B cell (primary cell): ENCODE data around the gene SORL1. TPM values are rescaled to one million over a fixed set of nuclear protein-coding genes. Genes with fewer than 3 reads are reported as not detected.

ENCODE experiments used
- ATAC-seq: fragments of 200-7000 bp; cut with Tn5 transposase; one replicate; pipeline ENCODE4 v1.10.0; 2021; ENCODE audit warnings: low read depth, mild to moderate bottlenecking, moderate number of reproducible peaks, moderate library complexity
- CTCF ChIA-PET: fragments of 350-600 bp; sonication (Branson Sonifier 250); formaldehyde crosslinking; loops from one replicate; lab custom pipeline; 2021; ENCODE audit warnings: antibody characterized with exemption, inconsistent platforms; lab: Charles Lee
- POLR2A ChIA-PET: fragments of 350-600 bp; sonication (Branson Sonifier 250); formaldehyde crosslinking; loops from one replicate; lab custom pipeline; 2021; ENCODE audit warnings: antibody characterized with exemption; lab: Charles Lee
- DNase-seq: peaks from one replicate; pipeline ENCODE4 v3.0.0; 2013
- H2AFZ ChIP-seq: 2 replicates; pipeline ENCODE4 v1.6.1; 2012; ENCODE audit warnings: mild to moderate bottlenecking, low read depth, low read length; ENCODE audit not compliant: insufficient read depth, poor library complexity, severe bottlenecking
- H3K27ac ChIP-seq, 2 donors: 1 replicate in 1 of 2; 2 replicates in 1 of 2; pipeline ENCODE4 v1.5.1; 2012 to 2013; ENCODE audit warnings: low read length in 2 of 2, mild to moderate bottlenecking in 2 of 2, moderate library complexity in 1 of 2
- H3K27me3 ChIP-seq, 4 experiments: fragments of 200-600 bp in 1 of 4; sonication (generic) in 1 of 4; replicated peaks in 1 of 4; 1 replicate in 2 of 4; 2 replicates in 2 of 4; pipeline versions ENCODE4 v1.6.1 to v1.7.0; 2013 to 2016; ENCODE audit warnings: low read length in 3 of 4, mild to moderate bottlenecking in 2 of 4, mixed read lengths in 1 of 4, moderate library complexity in 1 of 4; ENCODE audit not compliant: insufficient read depth in 4 of 4, control insufficient read depth in 3 of 4; ENCODE audit errors: control extremely low read depth in 1 of 4
- H3K36me3 ChIP-seq, 2 experiments: replicated peaks in 1 of 2; 1 replicate in 1 of 2; 2 replicates in 1 of 2; pipeline versions ENCODE4 v1.6.1 to v1.7.1; 2013; ENCODE audit warnings: low read length in 1 of 2; ENCODE audit not compliant: insufficient read depth in 2 of 2, control insufficient read depth in 1 of 2; ENCODE audit errors: control extremely low read depth in 1 of 2, extremely low read depth in 1 of 2
- H3K4me1 ChIP-seq, 2 donors: fragments of 200-600 bp in 1 of 2; sonication (generic) in 1 of 2; 1 replicate in 1 of 2; 2 replicates in 1 of 2; pipeline versions ENCODE4 v1.5.1 to v1.6.1; 2013 to 2017; ENCODE audit warnings: low read length in 2 of 2; ENCODE audit not compliant: control insufficient read depth in 2 of 2, insufficient read depth in 2 of 2
- H3K4me2 ChIP-seq: replicated peaks from 2 replicates; pipeline ENCODE3; 2012; ENCODE audit warnings: mild to moderate bottlenecking, low read depth, low read length; ENCODE audit not compliant: poor library complexity, severe bottlenecking
- H3K4me3 ChIP-seq, 5 experiments: fragments of 200-600 bp in 1 of 5; sonication (generic) in 1 of 5; 1 replicate in 3 of 5; 2 replicates in 2 of 5; pipeline versions ENCODE4 v1.5.1 to v1.7.0; 2011 to 2016; ENCODE audit warnings: low read length in 4 of 5, mild to moderate bottlenecking in 4 of 5, low read depth in 2 of 5, control low read depth in 1 of 5, moderate library complexity in 1 of 5; ENCODE audit not compliant: insufficient read depth in 1 of 5; ENCODE audit errors: control extremely low read depth in 1 of 5, extremely low read depth in 1 of 5
- H3K79me2 ChIP-seq: fragments of 200-600 bp; sonication (generic); one replicate; pipeline ENCODE4 v1.6.0; 2016; ENCODE audit warnings: low read length; ENCODE audit not compliant: control insufficient read depth, insufficient read depth
- H3K9ac ChIP-seq: fragments of 200-600 bp; sonication (generic); 2 replicates; pipeline ENCODE4 v1.6.1; 2017; ENCODE audit warnings: mild to moderate bottlenecking, low read length, moderate library complexity
- H3K9me3 ChIP-seq, 3 donors: one replicate each; pipeline versions ENCODE4 v1.6.1 to v1.7.1; 2013; ENCODE audit warnings: low read length in 2 of 3; ENCODE audit not compliant: control insufficient read depth in 2 of 3, insufficient read depth in 1 of 3; ENCODE audit errors: control extremely low read depth in 1 of 3
- H4K20me1 ChIP-seq: 2 replicates; pipeline ENCODE4 v1.6.0; 2012; ENCODE audit warnings: mild to moderate bottlenecking, low read length; ENCODE audit not compliant: insufficient read depth, control insufficient read depth, poor library complexity, severe bottlenecking
- H3K27ac Mint-ChIP-seq: one replicate; pipeline ENCODE4 v1.8.0; 2021; ENCODE audit warnings: mixed read lengths
- H3K27me3 Mint-ChIP-seq: one replicate; pipeline ENCODE4 v1.8.0; 2021; ENCODE audit warnings: mixed read lengths
- H3K4me1 Mint-ChIP-seq: one replicate; pipeline ENCODE4 v1.8.0; 2021; ENCODE audit warnings: mixed read lengths
- H3K4me3 Mint-ChIP-seq: one replicate; pipeline ENCODE4 v1.8.0; 2021; ENCODE audit warnings: mixed read lengths
- H3K9me3 Mint-ChIP-seq: one replicate; pipeline ENCODE4 v1.8.0; 2022; ENCODE audit warnings: mixed read lengths; ENCODE audit not compliant: insufficient read depth
- EZH2 ChIP-seq: IDR thresholded peaks from 2 replicates; pipeline ENCODE4 v1.6.1; 2012; ENCODE audit warnings: borderline replicate concordance, low read depth, mild to moderate bottlenecking, moderate library complexity, low read length; ENCODE audit not compliant: insufficient read depth, poor library complexity, severe bottlenecking
- WGBS: methylation state at CpG from one replicate; pipeline ENCODE4 v1.1.5; 2013; ENCODE audit warnings: missing lambda C conversion rate; ENCODE audit not compliant: insufficient coverage; 5-methylcytosine and 5-hydroxymethylcytosine counted together
- intact Hi-C: fragments of 100-400 bp; cut with micrococcal nuclease; formaldehyde crosslinking; loops from one replicate; pipeline ENCODE4 v1.10.0; 2022
- polyA plus RNA-seq: library from polyadenylated mRNA; depleted of rRNA; stranded (reverse); fragments of >200 nt; gene quantifications from 2 replicates; pipeline ENCODE4 v1.2.3, GENCODE V29; 2012
- total RNA-seq, 2 donors: library from RNA; stranded (reverse); fragments of 120-200 nt in 1 of 2; gene quantifications; 1 replicate in 1 of 2; 2 replicates in 1 of 2; pipeline versions ENCODE4 v1.2.3 to v1.2.4, GENCODE V29; 2013 to 2022
- TF ChIP-seq, protein P1 (sequence below): fragments of 200-600 bp; IDR thresholded peaks from one replicate; pipeline ENCODE4 v1.8.0; 2022; ENCODE audit warnings: antibody characterized with exemption, mild to moderate bottlenecking

The SORL1 gene
- total and polyA plus RNA-seq, 2 donors (not counting 1 experiment from before 2014, with no cell fraction given): 13.0 to 396 TPM

DNA sequence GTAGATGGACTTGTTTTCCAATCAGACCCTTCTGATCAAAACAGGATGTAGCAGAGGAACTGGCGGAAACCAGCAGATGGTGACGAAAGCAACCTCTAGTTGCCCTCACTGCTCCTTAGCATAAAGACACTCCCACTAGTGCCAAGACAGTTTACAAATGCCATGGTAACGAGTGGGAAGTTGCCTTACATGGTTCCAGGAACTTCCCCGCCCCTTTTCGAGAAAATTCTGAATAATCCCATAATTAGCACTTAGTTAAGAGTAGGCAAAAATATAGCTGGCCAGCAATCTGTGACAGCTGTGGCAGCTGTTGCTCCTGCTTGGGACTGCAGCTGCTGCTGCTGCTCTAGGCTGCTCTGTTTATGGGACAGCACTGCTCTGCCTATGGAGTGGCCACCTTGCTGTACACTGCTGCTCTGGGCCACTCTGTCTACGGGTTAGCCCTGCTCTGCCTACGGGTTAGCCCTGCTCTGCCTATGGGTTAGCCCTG lies 33.4 kb upstream of the SORL1 start:
- peaks cover 0 to 5% (median 0%) of the 10 kb centered on the region in 3 donors for H3K9me3 ChIP-seq
- ATAC-seq (peak; percentile 55), DNase-seq (peak; percentile 77)
- no peak for TF ChIP-seq EZH2
- TF ChIP-seq, protein P1, sequence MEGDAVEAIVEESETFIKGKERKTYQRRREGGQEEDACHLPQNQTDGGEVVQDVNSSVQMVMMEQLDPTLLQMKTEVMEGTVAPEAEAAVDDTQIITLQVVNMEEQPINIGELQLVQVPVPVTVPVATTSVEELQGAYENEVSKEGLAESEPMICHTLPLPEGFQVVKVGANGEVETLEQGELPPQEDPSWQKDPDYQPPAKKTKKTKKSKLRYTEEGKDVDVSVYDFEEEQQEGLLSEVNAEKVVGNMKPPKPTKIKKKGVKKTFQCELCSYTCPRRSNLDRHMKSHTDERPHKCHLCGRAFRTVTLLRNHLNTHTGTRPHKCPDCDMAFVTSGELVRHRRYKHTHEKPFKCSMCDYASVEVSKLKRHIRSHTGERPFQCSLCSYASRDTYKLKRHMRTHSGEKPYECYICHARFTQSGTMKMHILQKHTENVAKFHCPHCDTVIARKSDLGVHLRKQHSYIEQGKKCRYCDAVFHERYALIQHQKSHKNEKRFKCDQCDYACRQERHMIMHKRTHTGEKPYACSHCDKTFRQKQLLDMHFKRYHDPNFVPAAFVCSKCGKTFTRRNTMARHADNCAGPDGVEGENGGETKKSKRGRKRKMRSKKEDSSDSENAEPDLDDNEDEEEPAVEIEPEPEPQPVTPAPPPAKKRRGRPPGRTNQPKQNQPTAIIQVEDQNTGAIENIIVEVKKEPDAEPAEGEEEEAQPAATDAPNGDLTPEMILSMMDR: no peak
- POLR2A ChIA-PET: no interaction called here
- 66% methylated on average over 4 of the region's 7 CpGs for WGBS
- H3K4me1 ChIP-seq: peaks cover 47% of the 10 kb centered on the region in 2 donors
- H3K36me3 ChIP-seq: no peaks in the 10 kb centered on the region
- Mint-ChIP-seq H3K4me3 (no peak overlapping the region), H3K27me3 (no peaks in the 10 kb centered on the region), H3K9me3 (no peaks in the 10 kb centered on the region), H3K4me1 (peaks cover 57% of the 10 kb centered on the region), H3K27ac (peak overlapping the region; percentile 57)
- intact Hi-C loops: no loop called here
- H3K27me3 ChIP-seq: no peaks in the 10 kb centered on the region
- no peak overlapping the region for H2AFZ ChIP-seq
- no peaks in the 10 kb centered on the region for H3K79me2 ChIP-seq
- no peak overlapping the region for H3K27ac ChIP-seq
- H3K9ac ChIP-seq: no peak overlapping the region
- peak overlapping the region; percentile 6 for H3K4me2 ChIP-seq
- no peak overlapping the region for H3K4me3 ChIP-seq
- CTCF ChIA-PET: interaction anchor here (0.8 to 1.6 kb wide), 3 partner anchors 32 to 99 kb away, joined by 3 to 4 read pairs (median 3); partner anchors contain the start of genes SORL1 and SORL1-AS1
- H4K20me1 ChIP-seq: no peaks in the 10 kb centered on the region

GRCh38 chr11:121419836-121420235 lies 32.3 kb upstream of the SORL1 start:
- Mint-ChIP-seq H3K27ac (no peak overlapping the region), H3K27me3 (no peaks in the 10 kb centered on the region)
- ATAC-seq: no peak

More at GRCh38 chr11:121419836-121420235, 32.3 kb upstream of the SORL1 start:
- Histone ChIP-seq H3K9ac (no peak overlapping the region), H4K20me1 (no peaks in the 10 kb centered on the region), H3K27me3 (no peaks in the 10 kb centered on the region), H3K4me1 (peaks cover 49 to 50% of the 10 kb centered on the region in 2 donors), H3K27ac (no peak overlapping the region), H3K4me2 (no peak overlapping the region), H3K79me2 (no peaks in the 10 kb centered on the region), H2AFZ (no peak overlapping the region), H3K4me3 (no peak overlapping the region), H3K36me3 (no peaks in the 10 kb centered on the region), H3K9me3 (peaks cover 0 to 5% (median 0%) of the 10 kb centered on the region in 3 donors)
- ChIA-PET CTCF (interaction anchor here (0.7 to 1.6 kb wide), 5 partner anchors 10 to 41 kb away, joined by 3 to 4 read pairs (median 3); partner anchors contain the start of genes SORL1 and SORL1-AS1), POLR2A (no interaction called here)
- DNase-seq: no peak
- intact Hi-C loops: loop anchor here (5.0 kb wide), 1 partner anchor 128 kb away; the partner anchor contains the start of gene SC5D
- TF ChIP-seq EZH2: no peak
- TF ChIP-seq, protein P1: no peak
- peaks cover 2% of the 10 kb centered on the region for H3K9me3 Mint-ChIP-seq
- H3K4me1 Mint-ChIP-seq: peaks cover 67% of the 10 kb centered on the region
- no CpG with 5 or more reads among the region's 4 CpGs for WGBS
- no peak overlapping the region for H3K4me3 Mint-ChIP-seq
